Rectal smooth muscle tissue (tissue), 1 donor: ENCODE data around the gene NREP.

Experiments
- H3K27ac ChIP-seq: one replicate; pipeline ENCODE4 v1.7.0; 2013; ENCODE audit warnings: low read depth, low read length, inconsistent platforms
- H3K27me3 ChIP-seq: one replicate; pipeline ENCODE4 v1.7.0; 2013; ENCODE audit warnings: low read length; ENCODE audit not compliant: control insufficient read depth, insufficient read depth
- H3K36me3 ChIP-seq: one replicate; pipeline ENCODE4 v1.7.0; 2013; ENCODE audit warnings: low read length; ENCODE audit not compliant: control insufficient read depth, insufficient read depth
- H3K4me1 ChIP-seq: one replicate; pipeline ENCODE4 v1.7.0; 2013; ENCODE audit warnings: low read length; ENCODE audit not compliant: control insufficient read depth, insufficient read depth
- H3K4me3 ChIP-seq: one replicate; pipeline ENCODE4 v1.7.0; 2013; ENCODE audit warnings: low read length
- H3K9ac ChIP-seq: one replicate; pipeline ENCODE4 v1.7.0; 2013; ENCODE audit warnings: low read length

The NREP gene

GRCh38 chr5:111697881-111698757 is 58.9 kb downstream of the NREP start:
- Histone ChIP-seq H3K4me1 (no peaks in the 10 kb centered on the region), H3K9ac (no peak overlapping the region), H3K4me3 (no peak overlapping the region), H3K27ac (no peak overlapping the region), H3K36me3 (no peaks in the 10 kb centered on the region), H3K27me3 (no peaks in the 10 kb centered on the region)

GRCh38 chr5:111697215-111697614 is 59.8 kb downstream of the NREP start:
- Histone ChIP-seq H3K36me3 (no peaks in the 10 kb centered on the region), H3K9ac (no peak overlapping the region), H3K4me1 (no peaks in the 10 kb centered on the region), H3K27ac (no peak overlapping the region), H3K27me3 (no peaks in the 10 kb centered on the region), H3K4me3 (no peak overlapping the region)

- no peaks in the 10 kb centered on the region for H3K4me1 ChIP-seq
- no peaks in the 10 kb centered on the region for H3K27me3 ChIP-seq
- no peak overlapping the region for H3K9ac ChIP-seq
- no peaks in the 10 kb centered on the region for H3K36me3 ChIP-seq
- no peak overlapping the region for H3K27ac ChIP-seq
- no peak overlapping the region for H3K4me3 ChIP-seq
Observed at GRCh38 chr5:111695991-111696390, 61.0 kb downstream of the NREP start.

DNA sequence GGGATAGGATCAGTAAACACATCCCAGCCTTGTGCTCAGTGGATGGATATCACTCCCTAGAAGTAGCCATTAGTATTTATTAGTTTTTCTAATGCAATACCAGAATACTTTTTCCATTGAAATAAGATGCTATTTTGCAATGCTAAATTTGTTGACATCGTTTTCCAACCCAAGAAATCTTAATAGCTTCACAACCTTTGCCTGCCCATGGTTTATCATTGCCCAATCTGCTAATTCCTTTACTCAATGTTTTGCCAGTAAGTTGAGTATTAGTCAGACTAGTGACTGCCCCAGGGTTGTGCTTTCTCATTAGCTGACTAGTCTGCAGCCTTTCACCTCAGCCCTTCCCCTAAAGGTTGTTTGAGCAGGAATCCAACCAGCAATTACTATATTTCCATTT is 62.9 kb downstream of the NREP start:
- no peaks in the 10 kb centered on the region for H3K4me1 ChIP-seq
- no peaks in the 10 kb centered on the region for H3K36me3 ChIP-seq

GRCh38 chr5:111691914-111692313 is 65.1 kb downstream of the NREP start:
- no peak overlapping the region for H3K4me3 ChIP-seq
- H3K9ac ChIP-seq: no peak overlapping the region
- H3K27ac ChIP-seq: no peak overlapping the region
- no peaks in the 10 kb centered on the region for H3K36me3 ChIP-seq
- H3K4me1 ChIP-seq: no peaks in the 10 kb centered on the region
- H3K27me3 ChIP-seq: no peaks in the 10 kb centered on the region

More for the DNA sequence above, 62.9 kb downstream of the NREP start:
- H3K4me3 ChIP-seq: no peak overlapping the region
- no peak overlapping the region for H3K9ac ChIP-seq
- no peak overlapping the region for H3K27ac ChIP-seq
- H3K27me3 ChIP-seq: no peaks in the 10 kb centered on the region

GRCh38 chr5:111691508-111691907 is 65.5 kb downstream of the NREP start:
- H3K27ac ChIP-seq: no peak overlapping the region
- no peaks in the 10 kb centered on the region for H3K27me3 ChIP-seq
- no peaks in the 10 kb centered on the region for H3K4me1 ChIP-seq
- no peak overlapping the region for H3K4me3 ChIP-seq
- no peak overlapping the region for H3K9ac ChIP-seq
- no peaks in the 10 kb centered on the region for H3K36me3 ChIP-seq

- no peaks in the 10 kb centered on the region for H3K4me1 ChIP-seq
- no peak overlapping the region for H3K27ac ChIP-seq
- no peaks in the 10 kb centered on the region for H3K36me3 ChIP-seq
- no peaks in the 10 kb centered on the region for H3K27me3 ChIP-seq
- no peak overlapping the region for H3K4me3 ChIP-seq
- H3K9ac ChIP-seq: no peak overlapping the region
Observed at GRCh38 chr5:111689357-111689935, 67.5 kb downstream of the NREP start.

GRCh38 chr5:111685969-111686368 is 71.0 kb downstream of the NREP start:
- Histone ChIP-seq H3K27me3 (no peaks in the 10 kb centered on the region), H3K27ac (no peak overlapping the region)

DNA sequence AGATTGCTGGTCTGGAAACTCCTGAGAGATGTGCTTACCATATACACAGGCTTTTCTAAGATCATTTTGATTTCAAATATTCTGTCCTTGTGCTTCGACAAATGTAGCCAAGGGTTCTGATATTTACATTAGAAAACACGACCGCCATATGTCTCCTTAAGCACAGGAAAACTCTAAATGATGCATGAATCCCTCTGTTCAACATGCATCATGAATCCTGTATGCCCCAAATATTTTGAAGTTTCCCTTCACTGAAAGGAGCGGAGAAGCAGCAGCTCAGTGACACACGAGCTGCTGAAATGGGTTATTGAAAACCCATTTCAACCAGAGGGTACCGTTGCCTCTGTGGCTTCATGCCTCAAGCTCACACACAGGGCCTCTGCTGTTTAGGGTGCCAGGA is 74.4 kb downstream of the NREP start:
- Histone ChIP-seq H3K27ac (no peak overlapping the region), H3K4me1 (peaks cover 5% of the 10 kb centered on the region), H3K9ac (no peak overlapping the region), H3K4me3 (no peak overlapping the region), H3K27me3 (no peaks in the 10 kb centered on the region), H3K36me3 (no peaks in the 10 kb centered on the region)

More at GRCh38 chr5:111685969-111686368, 71.0 kb downstream of the NREP start:
- Histone ChIP-seq H3K36me3 (no peaks in the 10 kb centered on the region), H3K4me3 (no peak overlapping the region), H3K9ac (no peak overlapping the region), H3K4me1 (peaks cover 3% of the 10 kb centered on the region)

- Histone ChIP-seq H3K27me3 (no peaks in the 10 kb centered on the region), H3K4me1 (peaks cover 5% of the 10 kb centered on the region), H3K36me3 (no peaks in the 10 kb centered on the region), H3K27ac (no peak overlapping the region), H3K9ac (no peak overlapping the region), H3K4me3 (no peak overlapping the region)
Observed at GRCh38 chr5:111682121-111682520, 74.9 kb downstream of the NREP start.

GRCh38 chr5:111681414-111682120 is 75.4 kb downstream of the NREP start:
- Histone ChIP-seq H3K27me3 (no peaks in the 10 kb centered on the region), H3K4me1 (peaks cover 5% of the 10 kb centered on the region), H3K9ac (no peak overlapping the region), H3K27ac (no peak overlapping the region), H3K4me3 (no peak overlapping the region), H3K36me3 (no peaks in the 10 kb centered on the region)

DNA sequence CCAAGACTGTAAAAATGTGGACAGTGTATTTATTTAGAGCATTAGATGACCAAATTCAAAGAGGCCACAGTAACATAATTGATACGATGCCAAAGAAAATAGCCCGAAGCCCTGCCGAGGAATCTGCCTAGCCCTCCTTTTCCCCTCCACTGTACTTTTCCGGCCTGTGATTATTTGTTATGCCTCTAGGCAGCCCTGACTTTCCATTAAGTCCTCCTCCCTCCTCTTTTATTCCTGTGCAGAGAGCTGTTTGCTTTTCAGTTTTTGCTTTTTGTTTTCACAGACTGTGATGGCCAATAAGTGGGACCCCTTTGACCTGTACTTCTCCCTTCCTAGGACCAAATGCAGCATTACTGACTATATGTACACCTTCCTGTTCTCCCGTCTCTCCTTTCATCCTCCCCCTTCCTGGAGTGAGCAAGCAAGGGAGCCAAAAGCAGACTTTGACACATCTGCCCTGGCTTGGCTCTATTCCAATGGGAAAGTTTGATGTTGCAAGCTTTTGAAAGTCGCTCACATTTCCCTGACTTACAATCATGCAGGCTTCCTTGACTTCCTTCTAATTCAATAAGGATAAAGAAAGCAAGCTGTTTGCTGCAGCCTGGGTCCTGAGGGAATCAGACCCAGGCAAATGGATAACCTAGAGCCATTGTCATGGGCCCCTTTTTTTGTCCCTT is 76.1 kb downstream of the NREP start:
- H3K4me3 ChIP-seq: no peak overlapping the region
- no peaks in the 10 kb centered on the region for H3K27me3 ChIP-seq
- peaks cover 5% of the 10 kb centered on the region for H3K4me1 ChIP-seq
- H3K27ac ChIP-seq: peak overlapping the region; percentile 9
- H3K9ac ChIP-seq: no peak overlapping the region
- no peaks in the 10 kb centered on the region for H3K36me3 ChIP-seq
